Testis (tissue), 3 donors: ENCODE results near the gene PTPRN2. TPM values are rescaled to one million over a fixed set of nuclear protein-coding genes. Genes with fewer than 3 reads are reported as not detected.

Experiments used
- DNase-seq: peaks from one replicate; pipeline ENCODE4 v3.0.0-alpha.2; 2019
- H3K27ac ChIP-seq, 2 donors: fragments of 200-600 bp; sonication (generic); one replicate each; pipeline ENCODE4 v1.5.1; 2019
- H3K27me3 ChIP-seq: fragments of 200-600 bp; sonication (generic); one replicate; pipeline ENCODE4 v1.5.1; 2019
- H3K36me3 ChIP-seq: fragments of 200-600 bp; sonication (generic); one replicate; pipeline ENCODE4 v1.5.1; 2017; ENCODE audit warnings: low read depth; ENCODE audit errors: missing control alignments
- H3K4me1 ChIP-seq: fragments of 200-600 bp; sonication (generic); one replicate; pipeline ENCODE4 v1.5.1; 2019
- H3K4me3 ChIP-seq, 2 donors: fragments of 200-600 bp; sonication (generic); one replicate each; pipeline ENCODE4 v1.5.1; 2017 to 2019
- H3K9me3 ChIP-seq: fragments of 200-600 bp; sonication (generic); one replicate; pipeline ENCODE4 v1.5.1; 2017
- CTCF ChIP-seq, 3 experiments: fragments of 450-650 bp in 2 of 3; fragments of 200-600 bp in 1 of 3; sonication (generic) in 1 of 3; IDR thresholded peaks; one replicate each; pipeline ENCODE4 v1.5.1; 2016 to 2019; ENCODE audit warnings: antibody characterized with exemption in 3 of 3, mild to moderate bottlenecking in 2 of 3, moderate library complexity in 1 of 3
- POLR2A ChIP-seq: fragments of 450-650 bp; IDR thresholded peaks from one replicate; pipeline ENCODE4 v1.6.1; 2017; ENCODE audit warnings: antibody characterized with exemption, mild to moderate bottlenecking, moderate library complexity
- WGBS, 2 donors: methylation state at CpG; one replicate each; pipeline ENCODE4 v1.1.5; 2018; 5-methylcytosine and 5-hydroxymethylcytosine counted together
- intact Hi-C: fragments of 100-400 bp; cut with DNase I; formaldehyde crosslinking; loops from one replicate; pipeline ENCODE4 v1.15.1; 2023; ENCODE audit warnings: low total_unique reads
- polyA plus RNA-seq: library from polyadenylated mRNA; stranded (reverse); fragments of 350-450 nt; fragmentation: Illumina TruSeq; extraction: RNeasy Lipid Tissue Mini Kit (QIAGEN cat#74804); gene quantifications from one replicate; pipeline ENCODE4 v1.2.3, GENCODE V29; 2014; ENCODE audit warnings: low read depth, low replicate concordance; ENCODE audit not compliant: insufficient read depth
- total RNA-seq, 2 donors: library from RNA; depleted of rRNA; stranded (reverse); fragments of >200 nt; gene quantifications; one replicate each; pipeline ENCODE4 v1.2.3, GENCODE V29; 2016

Gene PTPRN2
- total and polyA plus RNA-seq, 3 donors from 2014 or later, result 9.3 to 10.8 (median 9.8) TPM

- Histone ChIP-seq H3K9me3 (no peaks in the 10 kb centered on the region), H3K4me3 (no peak overlapping the region), H3K27me3 (no peaks in the 10 kb centered on the region), H3K4me1 (no peaks in the 10 kb centered on the region), H3K27ac (no peak overlapping the region), H3K36me3 (no peaks in the 10 kb centered on the region)
- 56 to 73% methylated on average over 5 to 16 of the region's 16 CpGs for WGBS, 2 donors
- intact Hi-C loops, result no loop called here
- TF ChIP-seq CTCF (IDR thresholded peaks at IDR 0.05), result no peak
- no peak for TF ChIP-seq POLR2A
- DNase-seq, result no peak
Observed at GRCh38 chr7:158414486-158414961, 173.1 kb downstream of the PTPRN2 start.

GRCh38 chr7:158414002-158414401, 173.6 kb downstream of the PTPRN2 start:
- intact Hi-C loops, result no loop called here
- H3K27me3 ChIP-seq, result no peaks in the 10 kb centered on the region
- H3K4me3 ChIP-seq, result no peak overlapping the region
- no peaks in the 10 kb centered on the region for H3K36me3 ChIP-seq
- no peak overlapping the region for H3K27ac ChIP-seq
- no peaks in the 10 kb centered on the region for H3K9me3 ChIP-seq
- DNase-seq, result no peak
- TF ChIP-seq CTCF (IDR thresholded peaks at IDR 0.05) (no peak), POLR2A (no peak)
- H3K4me1 ChIP-seq, result no peaks in the 10 kb centered on the region
- 83 to 84% methylated on average over 11 of the region's 11 CpGs for WGBS, 2 donors

GRCh38 chr7:158411232-158411950, 176.2 kb downstream of the PTPRN2 start:
- H3K27ac ChIP-seq, result no peak overlapping the region
- no peak for TF ChIP-seq CTCF (IDR thresholded peaks at IDR 0.05)
- TF ChIP-seq POLR2A, result no peak
- DNase-seq, result no peak
- no peak overlapping the region for H3K4me3 ChIP-seq
- intact Hi-C loops, result no loop called here
- 93 to 94% methylated on average over 10 to 22 of the region's 24 CpGs for whole genome bisulfite sequencing, 2 donors
- no peaks in the 10 kb centered on the region for H3K9me3 ChIP-seq
- no peaks in the 10 kb centered on the region for H3K4me1 ChIP-seq
- no peaks in the 10 kb centered on the region for H3K36me3 ChIP-seq
- no peaks in the 10 kb centered on the region for H3K27me3 ChIP-seq

GRCh38 chr7:158410720-158411119, 176.9 kb downstream of the PTPRN2 start:
- no peaks in the 10 kb centered on the region for H3K27me3 ChIP-seq
- TF ChIP-seq POLR2A, result no peak
- TF ChIP-seq CTCF (IDR thresholded peaks at IDR 0.05), result no peak
- no peaks in the 10 kb centered on the region for H3K36me3 ChIP-seq
- no peaks in the 10 kb centered on the region for H3K9me3 ChIP-seq
- H3K4me1 ChIP-seq, result no peaks in the 10 kb centered on the region
- H3K27ac ChIP-seq, result no peak overlapping the region
- intact Hi-C loops, result no loop called here
- WGBS, 2 donors, result 75 to 83% methylated on average over 12 of the region's 12 CpGs
- DNase-seq, result no peak
- H3K4me3 ChIP-seq, result no peak overlapping the region

GRCh38 chr7:158409816-158410330, 177.8 kb downstream of the PTPRN2 start:
- TF ChIP-seq CTCF (IDR thresholded peaks at IDR 0.05) (no peak), POLR2A (no peak)
- intact Hi-C loops, result no loop called here
- no peak for DNase-seq
- Histone ChIP-seq H3K27me3 (no peaks in the 10 kb centered on the region), H3K4me1 (no peaks in the 10 kb centered on the region), H3K4me3 (no peak overlapping the region), H3K36me3 (no peaks in the 10 kb centered on the region), H3K27ac (no peak overlapping the region), H3K9me3 (no peaks in the 10 kb centered on the region)
- WGBS, 2 donors, result 71 to 75% methylated on average over 13 of the region's 13 CpGs
